Hepatocyte (in vitro differentiated cells): Measurements from ENCODE around the gene CCDC112. TPM values are rescaled to one million over a fixed set of nuclear protein-coding genes. Genes with fewer than 3 reads are reported as not detected.
A peak's percentile ranks its signal among the peaks of the same experiment; 100 is the strongest.

Experiments used
- DNase-seq: peaks from one replicate; pipeline ENCODE4 v3.0.0-alpha.2; 2016; ENCODE audit warnings: low spot score
- H2AFZ ChIP-seq: fragments of 200-600 bp; sonication (generic); 2 replicates; pipeline ENCODE4 v1.6.0; 2016; ENCODE audit warnings: antibody characterized with exemption, mild to moderate bottlenecking
- H3K27ac ChIP-seq: fragments of 200-600 bp; sonication (generic); 2 replicates; pipeline ENCODE4 v1.5.1; 2016; ENCODE audit warnings: mild to moderate bottlenecking
- H3K27me3 ChIP-seq: fragments of 200-600 bp; sonication (generic); 2 replicates; pipeline ENCODE4 v1.6.1; 2016
- H3K36me3 ChIP-seq: fragments of 200-600 bp; sonication (generic); replicated peaks from 2 replicates; pipeline ENCODE4 v1.5.1; 2016; ENCODE audit warnings: low read depth; ENCODE audit not compliant: insufficient read depth
- H3K4me1 ChIP-seq: fragments of 200-600 bp; sonication (generic); 2 replicates; pipeline ENCODE4 v1.5.1; 2016; ENCODE audit warnings: mild to moderate bottlenecking, moderate library complexity; ENCODE audit not compliant: insufficient read depth
- H3K4me2 ChIP-seq: fragments of 200-600 bp; sonication (generic); 2 replicates; pipeline ENCODE4 v1.6.0; 2016
- H3K4me3 ChIP-seq: fragments of 200-600 bp; sonication (generic); 2 replicates; pipeline ENCODE4 v1.5.1; 2016; ENCODE audit warnings: mild to moderate bottlenecking
- H3K79me2 ChIP-seq: fragments of 200-600 bp; sonication (generic); 2 replicates; pipeline ENCODE4 v1.6.0; 2017; ENCODE audit warnings: mild to moderate bottlenecking
- H3K9me2 ChIP-seq: fragments of 200-600 bp; sonication (generic); replicated peaks from 2 replicates; pipeline ENCODE4 v1.6.0; 2017; ENCODE audit warnings: mild to moderate bottlenecking; ENCODE audit not compliant: insufficient read depth
- H3K9me3 ChIP-seq: fragments of 200-600 bp; sonication (generic); 2 replicates; pipeline ENCODE4 v1.5.1; 2016; ENCODE audit warnings: low read depth, mild to moderate bottlenecking
- H4K20me1 ChIP-seq: fragments of 200-600 bp; sonication (generic); 2 replicates; pipeline ENCODE4 v1.6.0; 2016; ENCODE audit warnings: mild to moderate bottlenecking; ENCODE audit not compliant: insufficient read depth, poor library complexity, severe bottlenecking
- EZH2 ChIP-seq: fragments of 200-600 bp; sonication (generic); IDR thresholded peaks from 2 replicates; pipeline ENCODE4 v1.6.1; 2016; ENCODE audit warnings: antibody characterized with exemption, mild to moderate bottlenecking, borderline replicate concordance
- EZH2phosphoT487 ChIP-seq: fragments of 200-600 bp; sonication (generic); IDR thresholded peaks from one replicate; pipeline ENCODE4 v1.6.1; 2018; ENCODE audit warnings: antibody characterized with exemption, mild to moderate bottlenecking, low read depth, moderate library complexity; ENCODE audit not compliant: unreplicated experiment, severe bottlenecking
- WGBS: methylation state at CpG from one replicate; pipeline ENCODE4 v1.1.6; 2016; ENCODE audit warnings: low lambda C conversion rate; ENCODE audit errors: missing lambda C conversion rate; 5-methylcytosine and 5-hydroxymethylcytosine counted together
- polyA plus RNA-seq: library from polyadenylated mRNA; unstranded; fragments of >200 nt; fragmentation: Nextera tagmentation; extraction: Ambion mirVana; gene quantifications from 2 replicates; pipeline ENCODE4 v1.2.1, GENCODE V29; 2016
- total RNA-seq: library from RNA; depleted of rRNA; stranded (reverse); fragments of >200 nt; gene quantifications from 2 replicates; pipeline ENCODE4 v1.2.3, GENCODE V29; 2014
- TF ChIP-seq, protein P1 (sequence below): fragments of 200-600 bp; sonication (generic); IDR thresholded peaks from 2 replicates; pipeline ENCODE4 v1.5.1; 2016; ENCODE audit warnings: antibody characterized with exemption, mild to moderate bottlenecking; ENCODE audit not compliant: poor library complexity

CCDC112 gene
- total and polyA plus RNA-seq, 2 experiments from 2014 or later, result 3.7 to 4.2 TPM

GRCh38 chr5:115304496-115304895 is 8.0 kb upstream of the CCDC112 start:
- no peaks in the 10 kb centered on the region for H4K20me1 ChIP-seq
- TF ChIP-seq EZH2phosphoT487 (no peak), EZH2 (no peak)
- TF ChIP-seq, protein P1, sequence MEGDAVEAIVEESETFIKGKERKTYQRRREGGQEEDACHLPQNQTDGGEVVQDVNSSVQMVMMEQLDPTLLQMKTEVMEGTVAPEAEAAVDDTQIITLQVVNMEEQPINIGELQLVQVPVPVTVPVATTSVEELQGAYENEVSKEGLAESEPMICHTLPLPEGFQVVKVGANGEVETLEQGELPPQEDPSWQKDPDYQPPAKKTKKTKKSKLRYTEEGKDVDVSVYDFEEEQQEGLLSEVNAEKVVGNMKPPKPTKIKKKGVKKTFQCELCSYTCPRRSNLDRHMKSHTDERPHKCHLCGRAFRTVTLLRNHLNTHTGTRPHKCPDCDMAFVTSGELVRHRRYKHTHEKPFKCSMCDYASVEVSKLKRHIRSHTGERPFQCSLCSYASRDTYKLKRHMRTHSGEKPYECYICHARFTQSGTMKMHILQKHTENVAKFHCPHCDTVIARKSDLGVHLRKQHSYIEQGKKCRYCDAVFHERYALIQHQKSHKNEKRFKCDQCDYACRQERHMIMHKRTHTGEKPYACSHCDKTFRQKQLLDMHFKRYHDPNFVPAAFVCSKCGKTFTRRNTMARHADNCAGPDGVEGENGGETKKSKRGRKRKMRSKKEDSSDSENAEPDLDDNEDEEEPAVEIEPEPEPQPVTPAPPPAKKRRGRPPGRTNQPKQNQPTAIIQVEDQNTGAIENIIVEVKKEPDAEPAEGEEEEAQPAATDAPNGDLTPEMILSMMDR, result no peak
- H3K4me3 ChIP-seq, result no peak overlapping the region
- no peaks in the 10 kb centered on the region for H3K9me3 ChIP-seq
- H3K79me2 ChIP-seq, result no peaks in the 10 kb centered on the region
- H3K9me2 ChIP-seq, result no peaks in the 10 kb centered on the region
- no peak overlapping the region for H3K27ac ChIP-seq
- peaks cover 4% of the 10 kb centered on the region for H3K27me3 ChIP-seq
- H3K4me2 ChIP-seq, result no peak overlapping the region
- 96% methylated on average over 1 of the region's 1 CpG for WGBS
- no peaks in the 10 kb centered on the region for H3K36me3 ChIP-seq
- H2AFZ ChIP-seq, result no peak overlapping the region
- no peak for DNase-seq
- H3K4me1 ChIP-seq, result no peaks in the 10 kb centered on the region

DNA sequence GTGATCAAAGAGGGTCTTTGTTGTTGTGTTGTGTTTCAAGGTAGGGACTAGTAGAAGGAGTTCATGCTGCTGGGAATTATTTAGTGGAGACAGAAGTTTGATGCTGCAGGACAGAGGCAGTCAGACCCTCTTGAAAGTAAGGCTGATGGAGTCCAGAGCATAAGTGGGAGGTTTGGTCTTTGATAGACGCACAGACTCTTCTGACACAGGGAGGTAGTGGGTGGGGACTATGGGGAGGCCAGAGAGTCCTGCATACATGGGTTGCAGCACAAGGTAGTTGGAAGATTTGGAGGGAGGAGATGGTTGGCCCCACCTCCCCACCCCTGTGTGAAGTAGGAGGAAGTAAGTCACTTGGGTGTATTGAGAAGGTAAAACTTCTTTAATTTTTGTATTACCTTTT is 2.4 kb upstream of the CCDC112 start:
- no peak for DNase-seq
- Histone ChIP-seq H3K27me3 (peaks cover 4% of the 10 kb centered on the region), H3K4me3 (no peak overlapping the region), H3K27ac (no peak overlapping the region), H4K20me1 (no peaks in the 10 kb centered on the region), H3K4me1 (peaks cover 7% of the 10 kb centered on the region), H3K9me2 (no peaks in the 10 kb centered on the region), H3K9me3 (no peaks in the 10 kb centered on the region), H3K36me3 (no peaks in the 10 kb centered on the region), H3K4me2 (no peak overlapping the region), H2AFZ (no peak overlapping the region), H3K79me2 (peaks cover 12% of the 10 kb centered on the region)
- TF ChIP-seq EZH2, result no peak
- TF ChIP-seq, protein P1, result no peak
- TF ChIP-seq EZH2phosphoT487, result no peak
- 81% methylated on average over 1 of the region's 1 CpG for WGBS

DNA sequence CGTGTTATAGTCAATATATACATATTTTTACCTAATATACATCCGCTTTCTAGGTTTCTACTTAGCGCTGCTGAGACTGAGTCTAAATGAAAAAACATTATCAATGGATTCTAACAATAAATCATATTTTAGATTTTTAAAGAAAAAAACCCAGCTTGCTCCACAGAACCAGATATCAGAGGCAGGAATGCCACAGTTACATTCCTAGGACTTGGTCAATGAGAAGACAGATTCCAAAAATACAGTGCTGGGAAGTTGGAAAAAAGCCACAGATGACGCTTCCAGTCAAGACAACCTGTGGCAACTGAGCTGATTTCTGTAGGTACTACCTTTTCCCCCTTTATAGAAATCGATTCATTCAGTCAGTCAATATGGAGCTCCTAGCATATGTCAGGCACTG is 577 bp upstream of the CCDC112 start:
- no peaks in the 10 kb centered on the region for H4K20me1 ChIP-seq
- no peaks in the 10 kb centered on the region for H3K9me2 ChIP-seq
- no peaks in the 10 kb centered on the region for H3K9me3 ChIP-seq
- TF ChIP-seq EZH2phosphoT487, result no peak
- TF ChIP-seq EZH2, result no peak
- TF ChIP-seq, protein P1, result no peak
- no peak overlapping the region for H2AFZ ChIP-seq
- H3K4me1 ChIP-seq, result peaks cover 7% of the 10 kb centered on the region
- H3K27ac ChIP-seq, result no peak overlapping the region
- H3K79me2 ChIP-seq, result peaks cover 16% of the 10 kb centered on the region
- peaks cover 4% of the 10 kb centered on the region for H3K27me3 ChIP-seq
- H3K4me2 ChIP-seq, result peak overlapping the region; percentile 96
- 76% methylated on average over 5 of the region's 5 CpGs for WGBS
- H3K36me3 ChIP-seq, result no peaks in the 10 kb centered on the region
- DNase-seq, result no peak
- H3K4me3 ChIP-seq, result no peak overlapping the region

- peaks cover 16% of the 10 kb centered on the region for H3K79me2 ChIP-seq
- no peaks in the 10 kb centered on the region for H3K36me3 ChIP-seq
- peak overlapping the region; percentile 80 for H3K4me3 ChIP-seq
- H3K9me3 ChIP-seq, result no peaks in the 10 kb centered on the region
- no peak for DNase-seq
- H4K20me1 ChIP-seq, result no peaks in the 10 kb centered on the region
- peak overlapping the region; percentile 96 for H2AFZ ChIP-seq
- peak overlapping the region; percentile 57 for H3K27ac ChIP-seq
- H3K4me2 ChIP-seq, result peak overlapping the region; percentile 96
- TF ChIP-seq, protein P1, result no peak
- TF ChIP-seq EZH2phosphoT487, result no peak
- no peak for TF ChIP-seq EZH2
- no peaks in the 10 kb centered on the region for H3K9me2 ChIP-seq
- H3K4me1 ChIP-seq, result peaks cover 7% of the 10 kb centered on the region
- 8% methylated on average over 11 of the region's 11 CpGs for WGBS
- H3K27me3 ChIP-seq, result peaks cover under 1% of the 10 kb centered on the region
Measured at GRCh38 chr5:115295777-115296123, 704 bp downstream of the CCDC112 start.
